GM19395 (cell line): ENCODE data around the gene IL2RA.
A peak's percentile ranks its signal among the peaks of the same experiment; 100 is the strongest.

ENCODE experiments used
- ATAC-seq: cut with Tn5 transposase; IDR thresholded peaks from one replicate; pipeline ENCODE4 v1.9.1; 2021; ENCODE audit warnings: mild to moderate bottlenecking, moderate library complexity; ENCODE audit not compliant: unreplicated experiment

Gene IL2RA

DNA sequence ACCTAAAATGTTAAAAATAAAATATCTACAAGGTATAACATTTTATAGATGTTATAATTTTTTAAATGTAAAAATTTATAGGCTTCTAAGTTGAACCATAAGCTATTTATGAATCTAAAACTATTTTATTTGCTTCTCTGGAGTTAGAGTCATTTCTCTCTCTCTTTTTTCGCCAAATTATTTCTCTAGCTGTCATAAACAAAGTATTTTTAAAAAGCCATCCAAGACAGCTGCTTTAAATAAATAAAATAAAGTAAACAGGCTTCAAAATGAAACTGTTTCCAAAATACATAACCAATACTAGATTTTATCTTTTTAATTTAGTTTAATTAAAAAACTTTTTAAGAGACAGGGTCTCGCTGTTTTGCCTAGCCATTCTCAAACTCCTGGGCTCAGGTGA, 72.4 kb downstream of the IL2RA start:
- no peak for ATAC-seq

DNA sequence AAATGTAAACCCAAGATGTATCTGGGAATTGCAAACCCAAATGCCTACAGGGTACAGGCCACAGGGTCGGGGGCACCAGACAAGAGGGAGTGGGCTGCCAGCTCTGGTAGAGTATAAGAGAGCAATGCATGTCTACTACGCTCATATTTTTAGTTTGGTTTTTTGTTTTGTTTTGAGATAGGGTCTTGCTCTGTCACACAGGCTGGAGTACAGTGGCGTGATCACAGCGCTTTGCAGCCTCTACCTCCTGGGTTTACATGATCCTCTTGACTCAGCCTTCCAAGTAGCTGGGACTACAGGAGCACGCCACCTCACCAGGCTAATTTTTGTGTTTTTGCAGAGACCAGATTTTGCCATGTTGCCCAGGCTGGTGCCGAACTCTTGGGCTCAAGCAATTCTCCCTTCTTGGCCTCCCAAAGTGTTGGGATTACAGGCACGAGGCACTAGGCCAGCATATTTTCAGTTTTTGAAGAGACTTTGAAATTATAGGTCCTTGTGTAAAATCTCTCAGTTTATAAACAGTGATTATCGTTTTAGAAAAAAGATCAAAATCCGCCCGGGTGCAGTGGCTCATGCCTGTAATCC, 73.7 kb downstream of the IL2RA start:
- no peak for ATAC-seq

DNA sequence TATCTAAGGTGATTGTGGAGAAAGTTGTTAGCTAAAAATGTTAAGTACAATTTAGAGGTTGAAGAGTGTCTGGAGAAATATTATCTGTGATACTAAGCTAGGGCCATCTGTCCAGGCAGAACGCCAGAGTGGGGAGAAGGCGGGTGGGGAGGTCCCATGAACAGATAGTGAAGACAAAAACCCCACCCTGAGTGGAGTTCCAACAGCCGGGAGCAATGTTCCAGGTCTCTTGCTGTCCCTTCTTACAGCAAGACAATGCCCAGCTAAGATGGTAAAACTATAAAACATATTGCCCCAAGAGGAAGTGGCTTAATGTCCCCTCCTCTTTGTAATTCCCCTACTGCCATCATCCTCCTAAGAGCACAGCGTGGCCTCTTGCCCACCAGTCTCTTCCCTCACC, 74.4 kb downstream of the IL2RA start:
- ATAC-seq = no peak

DNA sequence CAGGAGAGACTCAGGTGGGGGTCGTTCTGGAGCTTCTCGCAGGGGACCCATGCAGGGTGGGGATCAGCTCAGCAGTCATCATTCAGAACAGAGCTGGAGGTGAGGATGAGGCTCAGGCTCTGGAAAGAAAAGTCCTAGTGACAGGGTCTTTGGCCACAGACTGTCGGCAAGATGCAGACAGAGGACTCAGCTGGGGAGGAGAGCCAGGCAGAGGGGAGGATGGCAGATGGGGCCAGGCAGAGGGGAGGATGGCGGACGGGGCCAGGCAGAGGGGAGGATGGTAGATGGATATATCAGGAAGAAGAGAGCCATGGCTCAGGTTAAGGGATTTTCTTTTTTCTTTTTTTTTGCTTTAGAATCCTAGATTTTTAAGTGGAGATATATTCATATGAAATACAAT, 77.1 kb downstream of the IL2RA start:
- no peak for ATAC-seq

DNA sequence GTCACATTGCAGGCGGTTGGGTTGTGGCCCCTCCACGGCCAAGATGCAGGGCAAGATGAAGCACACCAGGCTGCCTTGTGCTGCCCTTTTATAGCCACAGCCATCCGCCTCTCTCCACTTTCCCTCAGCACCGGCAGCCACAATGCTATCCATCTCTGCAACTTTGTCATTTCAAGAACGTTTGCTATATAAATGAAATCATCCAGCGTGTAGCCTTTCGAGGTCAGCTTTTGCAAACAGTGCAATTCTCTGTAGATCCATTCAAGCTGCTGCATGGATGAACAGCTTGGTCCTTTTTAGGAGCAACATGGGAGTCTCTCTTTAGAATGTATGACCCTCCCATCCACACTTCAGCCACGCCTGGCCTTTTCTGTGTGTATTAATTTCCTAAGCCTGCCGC, 78.4 kb downstream of the IL2RA start:
- ATAC-seq = no peak

DNA sequence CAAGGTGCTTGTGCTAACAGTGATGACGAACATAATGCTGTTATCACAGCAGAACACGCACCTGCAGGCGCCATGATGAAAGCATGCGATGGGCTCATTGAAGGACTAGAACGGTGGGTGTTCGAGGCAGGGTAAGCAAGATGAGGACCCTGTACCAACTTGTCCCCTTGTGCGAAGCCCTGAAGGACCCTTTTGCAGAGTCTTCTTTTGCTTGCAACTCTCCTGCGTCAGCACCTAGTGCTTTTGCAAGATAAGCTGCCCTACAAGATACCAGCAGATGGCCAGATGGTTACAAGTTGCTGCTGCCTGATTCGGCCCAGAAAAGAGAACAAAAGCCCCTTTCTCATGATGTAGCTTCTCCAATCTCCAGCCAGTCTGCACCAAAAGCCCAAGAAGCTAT, 80.6 kb downstream of the IL2RA start:
- no peak for ATAC-seq

DNA sequence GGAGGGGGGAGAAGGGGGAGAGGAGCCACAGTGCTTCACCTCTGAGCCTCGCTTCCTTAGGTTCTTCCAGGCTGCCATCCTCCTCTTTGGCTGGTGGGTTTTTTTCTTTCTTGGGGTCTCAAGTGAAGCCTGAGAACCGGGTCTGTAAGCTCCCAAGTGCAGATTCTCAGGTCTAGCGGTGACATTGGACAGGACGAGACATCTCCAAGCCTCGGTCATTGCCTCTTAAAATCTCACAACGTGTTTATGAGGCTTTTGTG, 84.0 kb downstream of the IL2RA start:
- ATAC-seq = no peak

DNA sequence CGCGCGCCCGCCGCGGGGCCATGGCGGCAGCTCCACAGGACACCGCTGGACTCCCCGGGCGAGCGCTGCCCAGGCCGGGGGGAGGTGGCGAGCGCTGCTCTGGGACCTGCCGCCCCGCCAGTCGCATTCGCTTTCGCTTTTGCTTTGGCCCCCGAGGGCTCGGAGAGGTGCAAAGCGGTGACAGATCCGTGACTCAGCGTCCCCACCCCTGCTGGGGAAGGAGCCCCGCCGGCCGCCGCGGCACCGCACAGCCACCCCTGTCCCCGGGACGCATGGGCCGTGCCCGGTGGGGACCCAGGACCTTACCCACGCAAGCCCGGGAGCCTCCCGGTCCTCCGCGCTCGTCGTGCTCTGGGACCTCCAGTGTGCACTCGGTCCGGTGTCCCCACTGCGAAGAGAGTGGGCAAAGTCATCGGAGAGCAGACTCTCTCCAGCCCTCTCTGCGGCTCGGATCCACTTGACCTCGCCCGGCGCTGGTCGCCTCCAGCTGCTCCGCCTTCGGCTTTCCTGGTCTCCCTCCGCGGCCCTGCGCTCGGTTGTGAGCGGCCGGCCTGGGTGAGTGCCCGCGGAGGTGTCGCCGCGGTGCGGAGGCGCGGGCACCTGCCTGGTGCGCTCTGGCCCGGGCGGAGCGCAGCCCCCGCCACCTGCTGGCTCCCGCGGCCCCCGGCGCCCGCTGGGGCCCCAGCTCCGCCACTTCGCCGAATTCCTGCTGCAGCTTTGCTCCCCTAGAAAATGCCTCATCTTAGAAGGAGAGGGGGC, 84.5 kb downstream of the IL2RA start, which contains the start of gene IL15RA:
IL15RA (minus strand) TSS at position 73 of the 759 bp plus-strand sequence; CDS start at position 22, 51 bp downstream.
- peak; percentile 69 for ATAC-seq

DNA sequence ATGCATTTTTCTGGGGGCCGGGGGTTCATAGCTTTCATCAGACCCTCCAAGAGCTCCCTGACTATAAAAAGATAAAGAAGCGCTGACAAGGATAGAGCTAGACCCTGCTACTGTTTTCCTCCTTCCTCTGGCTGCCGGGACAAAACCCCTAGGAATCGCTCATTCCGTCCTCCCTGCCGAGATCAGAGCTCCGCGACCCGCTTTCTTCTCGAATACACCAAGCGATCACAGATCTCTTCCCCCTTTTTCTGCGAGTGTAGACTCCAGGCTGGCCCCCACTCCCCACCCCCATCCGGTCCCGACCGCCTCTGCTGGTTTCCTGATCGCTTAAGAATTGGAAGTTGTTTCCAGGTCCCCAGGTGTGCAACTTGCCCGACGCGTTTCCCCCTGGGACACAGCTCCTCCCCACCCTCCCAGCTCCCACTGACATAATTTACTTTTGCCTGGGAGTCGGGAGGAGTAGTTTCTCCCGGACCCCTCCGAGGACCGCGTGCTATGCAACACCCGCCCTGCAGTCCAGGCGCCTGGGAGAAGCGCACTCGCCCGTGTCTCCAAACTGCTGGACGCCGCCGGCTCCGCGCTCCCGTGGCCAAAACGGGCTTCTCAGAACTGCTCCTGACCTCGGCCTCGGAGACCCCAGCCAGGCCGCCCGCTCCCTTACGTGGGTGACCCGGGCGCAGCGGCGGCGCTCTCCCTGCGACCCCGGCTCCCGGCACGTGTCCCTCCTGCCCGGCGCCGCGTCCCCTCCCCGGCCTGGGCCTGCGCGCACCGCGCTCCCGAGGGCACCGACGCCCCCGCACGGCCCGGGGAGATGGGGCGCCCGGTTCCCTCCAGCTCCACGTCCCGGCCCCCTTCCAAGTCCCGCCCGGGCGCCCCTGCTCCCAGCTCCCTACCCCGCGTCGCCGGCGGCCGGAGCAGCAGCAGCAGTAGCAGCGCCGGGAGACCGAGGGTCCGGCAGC, 85.4 kb downstream of the IL2RA start:
- ATAC-seq = peak; percentile 18

DNA sequence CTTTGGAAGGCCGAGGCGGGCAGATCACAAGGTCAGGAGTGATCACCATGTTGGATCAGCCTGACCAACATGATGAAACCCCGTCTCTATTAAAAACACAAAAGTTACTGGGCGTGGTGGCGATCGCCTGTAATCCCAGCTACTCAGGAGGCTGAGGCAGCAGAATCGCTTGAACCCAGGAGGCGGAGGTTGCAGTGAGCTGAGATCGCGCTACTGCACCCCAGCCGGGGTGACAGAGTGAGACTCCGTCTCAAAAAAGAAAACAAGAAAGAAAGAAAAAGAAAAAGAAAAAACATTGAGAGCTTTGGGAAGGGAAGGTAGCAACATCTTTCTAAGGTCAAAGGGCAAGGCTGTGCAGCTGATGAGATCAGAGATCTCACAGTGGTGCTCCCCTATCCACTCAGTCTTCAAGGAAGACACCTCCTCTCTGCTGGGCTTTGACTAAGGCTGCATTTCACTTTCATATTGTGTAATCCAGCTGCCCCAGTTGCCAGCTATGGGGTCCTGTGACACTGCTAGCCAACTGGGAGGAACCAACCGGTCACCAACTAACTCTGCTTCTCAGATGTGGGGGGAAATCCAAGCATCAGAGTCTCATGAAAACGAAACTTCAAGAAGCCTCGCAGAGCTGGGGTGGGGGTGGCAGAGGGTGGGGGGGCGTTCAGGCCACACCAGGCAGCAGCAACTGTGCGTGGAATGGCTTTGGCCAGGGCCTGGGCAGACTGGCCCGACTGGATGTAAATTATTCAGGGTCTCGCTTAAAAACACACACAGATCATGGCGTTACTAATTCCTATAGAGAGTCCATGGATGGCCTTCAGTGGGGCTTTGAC, 86.3 kb downstream of the IL2RA start:
- ATAC-seq = peak; percentile 56

DNA sequence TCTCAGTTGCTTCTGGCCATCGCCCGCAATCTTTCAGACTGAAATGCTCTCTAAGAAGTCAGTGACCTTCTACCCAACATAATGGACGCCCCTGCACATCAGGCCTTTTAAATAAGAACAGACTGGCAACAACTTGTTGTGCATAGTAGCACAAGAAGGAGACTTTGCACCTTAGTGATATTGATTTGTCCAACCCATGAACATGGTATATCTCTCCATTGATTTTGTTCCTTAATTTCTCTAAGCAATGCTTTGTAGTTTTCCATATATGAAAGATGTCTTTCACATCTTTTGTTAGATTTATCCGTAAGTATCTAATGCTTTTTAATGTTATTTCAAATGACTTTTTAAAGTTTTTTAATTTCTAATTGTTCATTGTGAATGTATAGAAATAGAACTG, 89.1 kb downstream of the IL2RA start:
- ATAC-seq = no peak

DNA sequence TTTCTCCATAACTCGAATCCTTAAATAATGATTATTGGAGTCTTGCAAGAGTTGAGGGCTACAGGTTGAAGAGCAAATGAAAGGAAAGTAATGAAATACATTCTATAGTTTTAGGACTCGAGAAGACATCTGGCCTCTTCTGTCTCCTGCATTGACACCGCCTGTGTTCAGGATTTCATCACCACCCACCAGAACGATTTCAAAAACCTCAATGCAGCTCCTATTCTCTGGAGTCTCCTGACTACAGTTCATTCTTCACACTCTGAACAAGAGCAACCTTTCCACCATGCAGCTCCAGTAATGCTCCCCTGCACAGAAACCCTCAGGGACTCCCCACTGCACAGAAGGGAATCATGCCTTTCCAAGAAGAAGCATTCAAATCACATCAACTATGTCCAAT, 90.3 kb downstream of the IL2RA start:
- no peak for ATAC-seq

DNA sequence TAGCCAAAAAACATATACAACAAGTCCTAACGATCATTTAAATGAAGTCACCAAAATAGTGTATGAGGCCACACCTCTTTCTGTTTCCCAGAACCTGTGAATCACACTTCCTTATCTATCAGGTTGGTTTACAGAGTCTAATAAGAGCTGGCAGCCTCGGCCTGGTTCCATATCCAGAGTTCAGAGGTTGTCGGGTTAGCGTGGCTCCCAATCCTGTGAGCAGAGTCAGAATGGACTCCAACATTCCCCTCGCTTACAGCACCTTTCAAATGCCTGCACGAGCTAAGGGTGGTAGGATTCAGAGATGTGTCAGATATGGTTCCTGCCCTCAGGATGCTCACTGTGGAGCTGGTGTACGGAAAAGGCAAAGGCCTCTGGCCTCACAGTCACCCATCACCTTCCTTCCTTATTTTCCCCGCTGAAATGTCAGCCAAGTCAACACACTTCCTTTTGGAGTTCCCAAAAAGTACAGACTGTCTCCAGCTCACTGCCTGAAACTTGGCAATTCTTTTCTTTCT, 90.8 kb downstream of the IL2RA start:
- no peak for ATAC-seq

DNA sequence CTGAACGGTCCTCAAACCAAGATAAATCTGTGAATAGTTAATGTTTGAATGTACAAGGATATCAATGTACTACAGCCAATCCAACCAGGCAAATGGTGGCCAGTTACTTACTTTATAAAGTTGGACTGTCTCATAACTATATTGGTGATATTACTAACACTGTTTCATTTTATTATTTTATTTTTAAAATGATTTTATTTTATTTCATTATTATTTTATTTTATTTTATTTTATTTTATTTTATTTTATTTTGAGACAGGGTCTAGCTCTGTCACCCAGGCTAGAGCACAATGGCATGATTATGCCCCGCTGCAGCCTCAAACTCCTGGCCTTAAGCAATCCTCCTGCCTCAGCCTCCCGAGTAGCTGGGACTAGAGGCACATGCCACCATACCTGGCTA, 91.6 kb downstream of the IL2RA start:
- ATAC-seq = no peak

DNA sequence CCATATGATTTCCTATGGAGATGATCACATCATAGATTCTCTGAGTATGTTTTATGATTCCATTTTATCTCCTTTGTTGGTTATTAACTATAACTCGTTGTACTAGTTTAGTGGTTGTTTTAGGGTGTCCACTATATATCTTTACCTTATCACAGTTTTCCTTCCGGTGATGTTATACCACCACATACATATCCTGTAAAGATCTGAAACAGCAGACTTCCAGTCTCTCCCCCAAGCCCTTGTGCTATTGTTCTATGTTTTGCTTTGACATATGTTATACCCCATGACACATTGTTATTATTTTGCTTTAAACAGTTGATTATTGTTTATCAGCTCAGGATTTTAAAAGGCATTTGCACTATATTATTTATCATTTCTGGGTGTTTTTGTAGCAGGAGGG, 92.1 kb downstream of the IL2RA start:
- ATAC-seq = no peak

DNA sequence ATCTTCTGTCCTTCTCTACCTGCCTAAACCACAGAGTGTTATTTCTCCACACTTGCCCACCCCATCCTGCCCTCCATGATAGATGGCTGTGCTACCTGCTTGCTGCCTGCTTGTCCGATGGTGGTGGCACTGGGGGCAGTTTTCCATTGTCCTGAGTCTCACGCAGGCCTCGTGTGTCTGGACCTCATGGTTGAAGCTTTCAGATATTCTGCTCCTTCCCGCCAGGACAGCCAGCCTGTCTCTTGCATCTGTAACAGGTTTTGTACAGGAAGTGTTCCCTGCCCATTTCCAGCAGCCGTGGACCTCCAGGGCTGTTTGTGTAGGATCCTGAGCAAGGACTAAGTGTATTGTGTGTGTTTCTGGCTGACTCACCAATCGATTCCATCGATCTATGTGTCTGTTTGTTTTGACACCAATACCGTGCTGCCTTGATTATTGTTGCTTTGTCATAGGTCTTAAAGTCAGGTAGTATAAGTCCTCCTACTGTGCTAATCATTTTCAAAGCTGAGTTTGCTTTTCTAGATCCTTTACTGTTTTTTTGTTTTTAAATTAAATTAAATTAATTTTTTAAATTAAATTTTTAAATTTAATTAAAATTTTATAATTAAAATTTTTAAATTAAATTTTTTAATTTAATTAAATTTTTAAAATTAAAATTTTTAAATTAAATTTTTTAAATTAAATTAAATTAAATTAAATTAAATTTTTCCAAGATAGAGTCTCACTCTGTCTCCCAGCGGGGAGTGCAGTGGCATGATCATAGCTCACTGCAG, 93.3 kb downstream of the IL2RA start:
- ATAC-seq = no peak

DNA sequence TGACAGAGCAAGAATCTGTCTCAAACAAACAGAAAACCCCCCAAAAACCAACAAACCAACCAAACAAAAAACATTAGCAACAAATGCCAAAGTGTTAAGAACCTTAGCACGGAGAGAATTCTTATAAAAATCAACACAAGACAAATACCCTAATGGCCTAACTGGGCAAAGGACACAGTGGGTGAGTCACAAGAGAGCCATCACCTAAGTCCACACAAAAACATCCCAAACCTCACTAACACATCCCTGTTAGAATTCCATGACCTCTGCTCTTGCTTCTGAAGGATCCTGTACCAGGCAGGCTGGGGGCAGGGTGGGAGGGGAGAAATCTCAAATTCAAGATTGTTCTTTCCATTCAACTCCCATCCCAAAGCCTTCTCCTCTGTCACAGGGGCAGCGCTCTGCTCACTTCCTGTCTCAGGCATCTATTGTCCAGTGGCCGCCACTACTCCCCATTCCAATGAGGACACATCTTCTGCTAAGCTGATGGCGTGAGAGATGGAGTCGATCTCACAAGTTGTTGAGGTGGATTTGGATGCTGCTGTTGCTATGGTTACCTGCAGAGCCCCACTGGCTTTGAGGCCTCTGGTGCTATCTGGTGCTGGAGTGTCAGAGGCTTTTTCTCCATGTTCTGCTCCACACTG, 94.0 kb downstream of the IL2RA start:
- ATAC-seq = no peak

DNA sequence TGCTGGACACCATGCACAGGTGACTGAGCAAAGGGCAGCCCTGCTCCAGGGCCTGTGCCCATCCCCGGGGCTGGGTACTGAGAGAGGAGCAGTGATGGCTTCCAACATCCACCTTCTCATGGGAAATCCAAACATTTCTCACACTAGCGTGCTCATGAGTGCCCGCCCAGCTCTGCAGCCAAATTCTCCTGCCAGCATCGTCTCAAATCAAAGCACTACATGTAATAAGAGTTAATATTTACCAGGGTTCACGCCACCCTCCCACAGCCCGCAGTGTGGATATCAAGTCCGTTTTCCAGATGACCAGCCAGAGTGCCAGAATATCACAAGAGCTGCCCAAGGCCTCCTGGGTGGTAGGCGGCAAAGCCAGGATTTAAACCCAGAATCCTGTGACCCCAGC, 96.9 kb downstream of the IL2RA start:
- no peak for ATAC-seq

DNA sequence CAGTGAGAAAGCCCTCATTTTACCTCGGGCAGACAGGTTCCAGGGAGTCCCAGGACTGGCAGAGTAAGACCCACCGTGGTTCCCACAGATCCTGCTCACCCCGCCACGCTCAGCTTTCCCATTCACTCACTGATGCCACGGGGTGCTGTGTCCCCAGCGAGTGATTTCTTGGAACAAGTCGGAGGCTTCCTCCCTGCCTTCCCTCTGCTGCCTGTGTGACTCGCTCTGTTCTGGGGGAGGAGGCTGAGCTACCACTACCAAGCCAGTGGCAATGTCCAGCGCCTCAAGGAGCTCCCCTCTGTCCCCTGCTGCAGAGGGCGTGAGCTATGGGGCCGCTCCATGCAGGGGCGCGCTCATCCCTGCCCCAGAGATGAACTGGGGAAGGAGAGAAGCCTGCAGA, 97.4 kb downstream of the IL2RA start:
- ATAC-seq = no peak

DNA sequence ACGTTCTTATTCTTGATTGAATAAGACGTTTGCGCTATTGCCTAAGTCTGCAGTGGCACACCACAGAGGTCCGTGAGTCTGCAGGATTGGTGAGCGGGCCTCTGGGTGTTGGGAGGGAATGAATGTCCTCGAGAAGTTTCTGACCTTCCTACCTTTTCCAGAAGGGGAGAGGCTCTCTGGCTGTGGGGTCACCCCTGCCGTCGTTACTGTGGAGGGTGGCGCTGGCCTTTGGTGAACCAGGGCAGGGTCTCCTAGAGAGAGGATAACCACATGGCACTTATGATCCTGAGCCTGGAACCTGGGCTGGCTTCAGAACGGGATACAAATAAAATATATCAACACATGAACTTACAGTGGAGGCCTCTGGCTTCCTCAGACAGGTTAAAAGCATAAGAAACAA, 98.6 kb downstream of the IL2RA start:
- no peak for ATAC-seq
